22Rv1 (cell line): ENCODE results near the gene ZYX.

ENCODE experiments used
- ZFX ChIP-seq: fragments of 450-650 bp; IDR thresholded peaks from 2 replicates; pipeline ENCODE4 v1.6.1; 2017; ENCODE audit warnings: antibody characterized with exemption, borderline replicate concordance
- TF ChIP-seq, protein P1 (sequence below): fragments of 450-650 bp; IDR thresholded peaks from 2 replicates; pipeline ENCODE4 v1.5.1; 2017; ENCODE audit warnings: mild to moderate bottlenecking

DNA sequence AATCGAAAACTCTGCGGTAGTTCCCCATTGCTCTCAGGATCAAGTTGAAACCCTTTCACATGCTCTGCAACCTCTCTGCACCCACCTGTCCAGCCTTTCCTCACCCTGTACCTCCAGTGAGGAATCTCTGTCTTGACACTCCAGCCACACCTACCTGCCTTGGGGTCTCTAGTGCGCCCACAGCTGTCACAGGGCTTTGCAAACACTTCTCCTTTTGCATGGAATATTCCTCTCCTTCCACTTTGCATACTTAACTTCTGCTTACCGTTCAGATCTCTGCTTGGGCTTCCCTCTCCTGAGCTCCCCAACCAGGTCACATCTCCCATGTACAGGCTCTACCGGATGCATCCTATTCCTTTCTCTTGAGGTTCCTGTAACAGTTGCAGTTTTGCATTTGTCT, 6.6 kb upstream of the ZYX start:
- TF ChIP-seq, protein P1, sequence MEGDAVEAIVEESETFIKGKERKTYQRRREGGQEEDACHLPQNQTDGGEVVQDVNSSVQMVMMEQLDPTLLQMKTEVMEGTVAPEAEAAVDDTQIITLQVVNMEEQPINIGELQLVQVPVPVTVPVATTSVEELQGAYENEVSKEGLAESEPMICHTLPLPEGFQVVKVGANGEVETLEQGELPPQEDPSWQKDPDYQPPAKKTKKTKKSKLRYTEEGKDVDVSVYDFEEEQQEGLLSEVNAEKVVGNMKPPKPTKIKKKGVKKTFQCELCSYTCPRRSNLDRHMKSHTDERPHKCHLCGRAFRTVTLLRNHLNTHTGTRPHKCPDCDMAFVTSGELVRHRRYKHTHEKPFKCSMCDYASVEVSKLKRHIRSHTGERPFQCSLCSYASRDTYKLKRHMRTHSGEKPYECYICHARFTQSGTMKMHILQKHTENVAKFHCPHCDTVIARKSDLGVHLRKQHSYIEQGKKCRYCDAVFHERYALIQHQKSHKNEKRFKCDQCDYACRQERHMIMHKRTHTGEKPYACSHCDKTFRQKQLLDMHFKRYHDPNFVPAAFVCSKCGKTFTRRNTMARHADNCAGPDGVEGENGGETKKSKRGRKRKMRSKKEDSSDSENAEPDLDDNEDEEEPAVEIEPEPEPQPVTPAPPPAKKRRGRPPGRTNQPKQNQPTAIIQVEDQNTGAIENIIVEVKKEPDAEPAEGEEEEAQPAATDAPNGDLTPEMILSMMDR: no peak
- no peak for TF ChIP-seq ZFX
